Measurements from ENCODE around the gene UBE2D2.

DNA sequence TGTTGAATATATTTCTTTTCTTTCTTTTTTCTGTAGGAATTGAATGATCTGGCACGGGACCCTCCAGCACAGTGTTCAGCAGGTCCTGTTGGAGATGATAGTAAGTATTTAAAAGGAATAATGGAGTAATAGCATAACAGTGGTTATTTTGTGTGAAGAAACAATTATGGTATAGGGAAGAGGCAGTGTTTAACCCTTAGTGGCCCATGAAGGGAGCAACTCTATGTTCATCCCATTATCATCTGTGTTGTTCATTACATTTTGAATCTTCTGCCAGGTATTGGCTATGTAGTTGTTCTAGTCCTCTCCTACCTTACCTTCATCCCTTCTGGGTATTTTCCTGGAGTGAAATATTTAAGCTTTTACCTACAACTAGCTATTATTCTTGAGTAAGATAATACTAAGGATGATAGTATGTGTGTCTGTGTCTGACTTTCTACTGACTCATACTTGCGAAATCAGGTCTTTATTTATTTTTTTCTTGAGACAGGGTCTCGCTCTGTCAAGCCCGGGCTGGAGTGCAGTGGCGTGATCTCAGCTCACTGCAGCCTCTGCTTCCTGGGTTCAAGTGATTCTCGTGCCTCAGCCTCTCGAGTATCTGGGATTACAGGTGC, 39.3 kb downstream of the UBE2D2 start:
- TF ChIP-seq POLR2A (IDR thresholded peaks at IDR 0.05; ENCODE audit: low read depth) (no peak), CTCF (IDR thresholded peaks at IDR 0.05) (no peak), EP300 (IDR thresholded peaks at IDR 0.05) (no peak)

All from esophagus muscularis mucosa (tissue), 4 donors.